Measurements from ENCODE around the gene SETD4.
"Not testable (repeated sequence)": the region's sequence is repeated elsewhere in the genome, so short reads cannot be mapped to it uniquely, and the experiment has no call there.

SETD4 gene

DNA sequence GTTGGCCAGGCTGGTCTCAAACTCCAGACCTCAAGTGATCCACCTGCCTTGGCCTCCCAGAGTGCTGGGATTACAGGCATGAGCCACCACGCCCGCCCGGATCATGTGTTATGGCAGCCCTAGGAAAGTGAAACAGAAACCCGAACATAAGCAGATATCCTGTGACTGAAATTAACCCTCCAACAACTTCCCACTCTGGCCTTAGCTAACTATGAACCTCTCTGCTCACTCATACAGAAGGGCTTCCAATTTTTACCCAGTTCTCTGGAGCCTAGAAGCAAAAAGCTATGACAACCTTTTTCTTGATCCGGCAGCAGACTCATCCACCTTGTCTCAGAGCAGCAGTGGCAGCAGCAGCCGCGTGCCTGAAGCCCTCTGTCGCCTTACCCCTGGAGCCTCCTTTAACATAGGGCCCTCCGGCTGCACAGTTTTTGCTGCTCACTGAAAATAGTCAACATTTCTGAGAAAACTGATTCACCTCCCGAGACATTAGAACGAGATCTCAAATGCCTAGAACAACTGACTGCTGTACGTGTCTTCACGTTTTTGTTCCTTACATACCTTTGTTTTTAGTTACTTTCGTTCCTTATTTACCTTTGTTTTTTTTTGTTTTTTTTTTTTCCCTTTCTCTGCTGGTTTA lies 18.8 kb upstream of the SETD4 start:
- DNase-seq (ENCODE audit: low read depth in 2 of 2) = peak in 1 of 2 donors; percentile 15

DNA sequence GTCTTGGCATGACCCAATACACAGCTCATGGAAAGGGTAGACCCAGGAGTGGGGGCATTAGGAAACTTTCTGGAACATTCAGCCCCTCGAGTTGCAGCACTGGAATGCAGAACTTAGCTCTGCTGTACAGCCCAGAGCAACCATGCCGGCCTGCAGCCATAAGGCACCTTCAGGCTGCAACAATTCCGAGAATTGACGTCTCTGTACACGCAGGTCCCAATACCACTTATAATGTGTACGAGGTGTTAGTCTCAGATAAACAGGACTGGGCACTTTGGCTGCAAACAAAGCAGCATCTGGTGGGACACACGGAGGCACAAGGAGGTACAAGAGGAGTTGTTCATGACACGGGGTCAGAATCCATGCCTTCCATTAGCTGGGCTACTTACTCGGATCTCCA lies 17.4 kb upstream of the SETD4 start:
- no peak for DNase-seq (ENCODE audit: low read depth in 2 of 2)

- no peak for DNase-seq (ENCODE audit: low read depth in 2 of 2)
Observed at GRCh38 chr21:36076878-36077655, 16.7 kb upstream of the SETD4 start.

DNA sequence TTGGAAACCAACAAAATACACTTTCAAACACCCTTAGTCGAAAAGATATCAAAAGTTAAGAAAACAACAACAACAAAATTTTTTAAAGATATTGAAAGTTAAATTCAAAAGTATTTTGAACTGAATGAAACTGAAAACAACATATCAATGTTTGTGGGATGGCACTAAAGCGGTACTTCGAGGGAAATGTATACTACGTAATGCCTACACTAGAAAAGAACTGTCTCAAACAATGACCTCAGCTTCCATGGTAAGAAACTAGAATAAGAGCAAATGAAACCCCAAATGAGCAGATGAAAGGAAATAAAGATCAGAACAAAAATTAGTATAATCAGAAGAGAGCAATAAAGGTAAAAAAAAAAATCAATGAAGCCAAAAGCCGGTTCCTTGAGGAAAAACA lies 15.6 kb upstream of the SETD4 start:
- DNase-seq (ENCODE audit: low read depth in 2 of 2) = no peak

- no peak for DNase-seq (ENCODE audit: low read depth in 2 of 2)
Observed at GRCh38 chr21:36075171-36075570, 14.8 kb upstream of the SETD4 start.

GRCh38 chr21:36073911-36074310 lies 13.6 kb upstream of the SETD4 start:
- not testable (repeated sequence) for DNase-seq (ENCODE audit: low read depth in 2 of 2)

DNA sequence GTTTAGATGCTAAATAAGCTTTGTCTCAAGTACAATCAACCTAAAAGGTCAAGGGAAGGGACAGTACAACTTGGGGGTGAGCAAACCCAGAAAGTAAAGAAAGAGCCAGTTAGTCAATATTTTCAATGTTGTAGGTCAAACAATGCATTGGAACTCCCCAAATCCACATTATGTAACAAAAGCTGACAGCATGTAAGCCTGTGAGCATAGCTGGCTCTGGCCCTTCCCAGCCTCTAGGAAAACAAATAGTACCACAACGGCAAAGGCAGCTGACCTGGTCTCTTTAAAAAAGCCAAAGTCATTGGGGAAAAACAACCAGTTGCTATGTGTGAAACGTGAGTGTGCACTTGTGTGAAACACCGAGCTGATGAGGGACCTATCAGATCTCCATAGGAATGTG lies 12.9 kb upstream of the SETD4 start:
- no peak for DNase-seq (ENCODE audit: low read depth in 2 of 2)

DNA sequence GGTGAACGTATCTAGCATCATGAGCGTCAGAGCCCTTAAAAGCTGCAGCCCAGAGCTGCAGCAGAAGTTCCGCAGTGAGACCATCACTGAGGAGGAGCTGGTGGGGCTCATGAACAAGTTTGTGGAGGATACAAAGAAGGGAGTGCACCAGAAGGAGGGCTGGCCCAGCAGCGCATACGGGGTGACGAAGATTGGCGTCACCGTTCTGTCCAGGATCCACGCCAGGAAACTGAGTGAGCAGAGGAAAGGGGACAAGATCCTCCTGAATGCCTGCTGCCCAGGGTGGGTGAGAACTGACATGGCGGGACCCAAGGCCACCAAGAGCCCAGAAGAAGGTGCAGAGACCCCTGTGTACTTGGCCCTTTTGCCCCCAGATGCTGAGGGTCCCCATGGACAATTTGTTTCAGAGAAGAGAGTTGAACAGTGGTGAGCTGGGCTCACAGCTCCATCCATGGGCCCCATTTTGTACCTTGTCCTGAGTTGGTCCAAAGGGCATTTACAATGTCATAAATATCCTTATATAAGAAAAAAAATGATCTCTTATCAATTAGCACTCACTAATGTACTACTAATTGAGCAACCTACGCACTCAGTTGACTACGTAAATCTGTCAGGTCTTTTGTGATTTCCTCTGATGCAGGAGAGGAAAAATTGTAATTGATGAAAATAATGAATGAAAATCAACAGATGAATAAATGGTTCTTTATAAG lies 12.3 kb upstream of the SETD4 start:
- no peak for DNase-seq (ENCODE audit: low read depth in 2 of 2)

GRCh38 chr21:36070999-36071398 lies 10.7 kb upstream of the SETD4 start:
- no peak for DNase-seq (ENCODE audit: low read depth in 2 of 2)

DNA sequence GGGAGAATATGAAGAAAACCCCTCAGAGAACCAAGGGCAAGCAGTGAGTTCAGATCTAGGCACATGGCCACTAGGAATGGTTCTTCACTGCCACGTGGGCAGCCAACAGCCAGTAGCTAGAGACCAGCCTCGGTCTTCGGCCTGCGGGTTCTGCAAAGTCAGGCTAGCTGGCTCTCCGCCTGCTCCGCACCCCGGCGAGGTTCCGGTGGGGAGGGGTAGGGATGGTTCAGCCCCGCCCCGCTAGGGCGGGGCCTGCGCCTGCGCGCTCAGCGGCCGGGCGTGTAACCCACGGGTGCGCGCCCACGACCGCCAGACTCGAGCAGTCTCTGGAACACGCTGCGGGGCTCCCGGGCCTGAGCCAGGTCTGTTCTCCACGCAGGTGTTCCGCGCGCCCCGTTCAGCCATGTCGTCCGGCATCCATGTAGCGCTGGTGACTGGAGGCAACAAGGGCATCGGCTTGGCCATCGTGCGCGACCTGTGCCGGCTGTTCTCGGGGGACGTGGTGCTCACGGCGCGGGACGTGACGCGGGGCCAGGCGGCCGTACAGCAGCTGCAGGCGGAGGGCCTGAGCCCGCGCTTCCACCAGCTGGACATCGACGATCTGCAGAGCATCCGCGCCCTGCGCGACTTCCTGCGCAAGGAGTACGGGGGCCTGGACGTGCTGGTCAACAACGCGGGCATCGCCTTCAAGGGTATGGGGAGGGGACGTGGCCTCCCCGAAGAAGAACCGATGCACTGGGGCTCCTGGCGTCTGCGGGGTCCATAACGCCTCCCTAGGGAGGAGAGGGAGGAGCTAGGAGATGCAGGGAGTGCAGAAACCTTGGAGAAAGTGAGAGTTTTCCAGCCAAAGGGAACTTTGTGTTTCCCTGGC lies 9.6 kb upstream of the SETD4 start, which contains the start of gene CBR1:
CBR1 (plus strand) TSS at position 312 of the 871 bp plus-strand sequence; CDS start at position 404, 92 bp downstream.
- DNase-seq (ENCODE audit: low read depth in 2 of 2) = peak; percentile 78 to 79

- no peak for DNase-seq (ENCODE audit: low read depth in 2 of 2)
Observed at GRCh38 chr21:36068748-36069398, 8.5 kb upstream of the SETD4 start.

- no peak for DNase-seq (ENCODE audit: low read depth in 2 of 2)
Observed at GRCh38 chr21:36065497-36066036, 5.2 kb upstream of the SETD4 start.

- DNase-seq (ENCODE audit: low read depth in 2 of 2) = no peak
Observed at GRCh38 chr21:36064085-36064460, 3.7 kb upstream of the SETD4 start.

DNA sequence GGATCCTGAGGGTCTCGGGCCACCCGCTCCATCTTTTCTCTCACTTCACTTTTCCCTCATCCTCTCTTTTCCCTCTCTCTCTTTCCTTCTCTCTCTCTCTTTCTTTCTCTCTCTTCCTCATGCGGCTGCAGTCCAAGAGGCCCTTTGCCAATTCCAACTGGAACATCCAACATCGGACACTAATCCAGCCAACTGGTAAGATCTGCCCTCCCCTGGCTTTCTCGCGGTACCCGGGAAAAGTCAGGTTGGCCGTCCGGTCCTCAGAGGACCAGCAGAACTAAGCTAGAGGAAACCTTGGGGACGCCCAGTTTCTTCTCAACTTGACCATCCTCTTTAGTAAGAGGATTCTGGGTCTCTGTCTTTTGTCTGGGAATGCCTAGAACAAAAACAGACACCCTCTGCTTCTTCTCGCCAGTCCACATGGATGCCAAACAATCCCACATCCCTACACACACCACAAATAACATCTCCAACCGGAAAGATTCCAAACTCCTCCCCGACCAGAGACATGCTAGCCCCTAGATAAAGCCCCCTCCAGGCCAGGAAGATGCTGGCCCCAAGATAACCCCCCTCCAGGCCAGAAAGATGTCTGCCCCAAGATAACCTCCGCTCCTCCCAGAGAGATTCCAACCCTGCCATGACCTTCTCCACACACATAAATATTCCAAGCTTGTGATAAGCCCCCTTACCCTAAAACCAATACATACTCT lies 3.2 kb upstream of the SETD4 start:
- no peak for DNase-seq (ENCODE audit: low read depth in 2 of 2)

GRCh38 chr21:36061445-36061844 lies 1.1 kb upstream of the SETD4 start:
- DNase-seq (ENCODE audit: low read depth in 2 of 2) = no peak

DNA sequence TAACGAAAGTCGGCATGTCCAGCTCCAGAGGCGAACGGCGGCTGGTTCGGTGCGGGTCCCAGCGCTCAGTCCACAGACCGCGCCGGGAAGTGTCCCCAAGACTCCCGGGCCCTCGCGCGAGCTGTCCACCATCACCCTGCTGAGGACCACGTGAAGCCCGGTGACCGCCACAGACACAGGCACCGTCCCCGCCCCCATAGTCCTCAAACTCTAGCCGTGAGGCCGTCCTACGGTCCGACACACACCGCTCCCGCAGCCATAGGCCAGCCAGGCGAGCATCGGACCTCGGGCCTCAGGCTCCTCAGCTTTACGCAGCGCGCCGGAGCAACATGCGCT lies 535 bp downstream of the SETD4 start:
- no peak for DNase-seq (ENCODE audit: low read depth in 2 of 2)

GRCh38 chr21:36055551-36055950 lies 4.8 kb downstream of the SETD4 start:
- no peak for DNase-seq (ENCODE audit: low read depth in 2 of 2)

DNA sequence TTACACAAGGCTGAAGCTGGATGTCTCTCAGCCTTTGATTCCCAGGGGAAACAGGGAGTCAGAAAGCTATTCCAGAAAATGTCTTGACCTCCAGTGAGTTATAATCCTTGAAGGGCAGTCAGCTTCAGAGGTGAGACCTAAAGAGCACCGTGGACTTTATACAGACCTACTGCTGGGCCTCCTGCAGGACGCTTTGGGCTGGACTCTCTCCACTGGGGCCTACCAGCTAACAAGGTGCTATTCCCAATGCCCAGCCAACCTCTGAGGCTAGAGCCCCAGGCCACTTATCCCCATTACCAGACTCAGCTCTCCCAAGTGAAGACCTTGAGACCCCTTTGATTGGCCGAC lies 6.6 kb downstream of the SETD4 start:
- no peak for DNase-seq (ENCODE audit: low read depth in 2 of 2)

- no peak for DNase-seq (ENCODE audit: low read depth in 2 of 2)
Observed at GRCh38 chr21:36052860-36053714, 7.2 kb downstream of the SETD4 start.

DNA sequence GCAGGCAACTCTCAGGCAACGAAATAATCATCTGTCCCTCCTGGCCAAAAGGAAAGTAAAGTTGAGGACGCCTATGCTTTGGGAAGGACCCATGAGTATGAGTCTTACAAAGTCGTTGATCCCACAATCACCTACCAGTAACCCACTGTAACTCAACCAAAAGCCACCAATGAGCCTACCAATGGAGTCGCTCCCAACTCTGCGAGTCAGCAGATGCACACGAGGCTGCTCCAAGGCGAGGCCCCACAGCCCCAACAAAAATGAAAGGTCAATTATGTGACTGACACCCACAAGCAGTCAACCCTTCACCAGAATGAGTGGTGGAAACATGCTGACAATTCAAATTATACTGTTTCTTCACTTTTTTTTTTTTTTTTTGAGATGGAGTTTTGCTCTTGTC lies 12.0 kb downstream of the SETD4 start:
- no peak for DNase-seq (ENCODE audit: low read depth in 2 of 2)

All from activated CD4-positive, alpha-beta T cell treated with anti-CD3 and anti-CD28 coated beads for 24 hours (primary cell).